ENCODE results near the gene MYO10.

MYO10 gene

GRCh38 chr5:16737209-16737608 lies 198.9 kb downstream of the MYO10 start:
- Histone ChIP-seq H3K4me2 (ENCODE audit: insufficient read depth, low read length) (no peak overlapping the region), H4K20me1 (ENCODE audit: insufficient read depth, low read length) (no peaks in the 10 kb centered on the region), H3K27me3 (ENCODE audit: insufficient read depth, low read length, poor library complexity) (no peaks in the 10 kb centered on the region), H3K9me3 (ENCODE audit: insufficient read depth, low read length, severe bottlenecking) (no peaks in the 10 kb centered on the region), H3K4me1 (ENCODE audit: insufficient read depth, low read length) (no peaks in the 10 kb centered on the region), H3K9ac (ENCODE audit: low read depth, low read length) (no peak overlapping the region), H3K27ac (ENCODE audit: low read length) (no peak overlapping the region), H3K4me3 (ENCODE audit: low read depth in 1 of 2, low read length in 2 of 2) (no peak overlapping the region), H3K79me2 (ENCODE audit: insufficient read depth, low read length) (no peaks in the 10 kb centered on the region), H2AFZ (ENCODE audit: low read depth, low read length) (no peak overlapping the region), H3K36me3 (ENCODE audit: insufficient read depth, low read length) (no peaks in the 10 kb centered on the region)
- ATAC-seq (ENCODE audit: insufficient read depth, low read depth) (no peak), DNase-seq (no peak)
- TF ChIP-seq CTCF (IDR thresholded peaks at IDR 0.05; ENCODE audit: borderline replicate concordance, extremely low read depth, low read length, poor library complexity, severe bottlenecking) = no peak
- TF ChIP-seq EZH2 (IDR thresholded peaks at IDR 0.05; ENCODE audit: borderline replicate concordance, low read depth, low read length, severe bottlenecking) = no peak

GRCh38 chr5:16736158-16736995 lies 199.7 kb downstream of the MYO10 start:
- DNase-seq (no peak), ATAC-seq (ENCODE audit: insufficient read depth, low read depth) (peak; percentile 40; the same call in 1 of the 3 replicates)
- Histone ChIP-seq H3K79me2 (ENCODE audit: insufficient read depth, low read length) (no peaks in the 10 kb centered on the region), H4K20me1 (ENCODE audit: insufficient read depth, low read length) (no peaks in the 10 kb centered on the region), H3K27me3 (ENCODE audit: insufficient read depth, low read length, poor library complexity) (no peaks in the 10 kb centered on the region), H3K9ac (ENCODE audit: low read depth, low read length) (no peak overlapping the region), H3K27ac (ENCODE audit: low read length) (no peak overlapping the region), H3K36me3 (ENCODE audit: insufficient read depth, low read length) (no peaks in the 10 kb centered on the region), H2AFZ (ENCODE audit: low read depth, low read length) (no peak overlapping the region), H3K4me3 (ENCODE audit: low read depth in 1 of 2, low read length in 2 of 2) (no peak overlapping the region), H3K9me3 (ENCODE audit: insufficient read depth, low read length, severe bottlenecking) (no peaks in the 10 kb centered on the region), H3K4me1 (ENCODE audit: insufficient read depth, low read length) (no peaks in the 10 kb centered on the region), H3K4me2 (ENCODE audit: insufficient read depth, low read length) (no peak overlapping the region)
- TF ChIP-seq EZH2 (IDR thresholded peaks at IDR 0.05; ENCODE audit: borderline replicate concordance, low read depth, low read length, severe bottlenecking) = no peak
- TF ChIP-seq CTCF (IDR thresholded peaks at IDR 0.05; ENCODE audit: borderline replicate concordance, extremely low read depth, low read length, poor library complexity, severe bottlenecking) = no peak

GRCh38 chr5:16735101-16736060 lies 200.7 kb downstream of the MYO10 start:
- DNase-seq = no peak
- TF ChIP-seq CTCF (IDR thresholded peaks at IDR 0.05; ENCODE audit: borderline replicate concordance, extremely low read depth, low read length, poor library complexity, severe bottlenecking) = no peak
- no peak for TF ChIP-seq EZH2 (IDR thresholded peaks at IDR 0.05; ENCODE audit: borderline replicate concordance, low read depth, low read length, severe bottlenecking)
- H3K27ac ChIP-seq (ENCODE audit: low read length) = no peak overlapping the region
- H3K36me3 ChIP-seq (ENCODE audit: insufficient read depth, low read length) = no peaks in the 10 kb centered on the region
- no peak overlapping the region for H2AFZ ChIP-seq (ENCODE audit: low read depth, low read length)
- H3K4me2 ChIP-seq (ENCODE audit: insufficient read depth, low read length) = no peak overlapping the region
- H3K79me2 ChIP-seq (ENCODE audit: insufficient read depth, low read length) = no peaks in the 10 kb centered on the region
- no peaks in the 10 kb centered on the region for H3K9me3 ChIP-seq (ENCODE audit: insufficient read depth, low read length, severe bottlenecking)
- no peak overlapping the region for H3K4me3 ChIP-seq (ENCODE audit: low read depth in 1 of 2, low read length in 2 of 2)
- no peaks in the 10 kb centered on the region for H3K27me3 ChIP-seq (ENCODE audit: insufficient read depth, low read length, poor library complexity)
- no peaks in the 10 kb centered on the region for H3K4me1 ChIP-seq (ENCODE audit: insufficient read depth, low read length)
- ATAC-seq (ENCODE audit: insufficient read depth, low read depth) = no peak
- no peak overlapping the region for H3K9ac ChIP-seq (ENCODE audit: low read depth, low read length)
- no peaks in the 10 kb centered on the region for H4K20me1 ChIP-seq (ENCODE audit: insufficient read depth, low read length)
